HCT116 (cell line): ENCODE data around the gene EEF1G. TPM values are rescaled to one million over a fixed set of nuclear protein-coding genes. Genes with fewer than 3 reads are reported as not detected.

ENCODE experiments used
- ATAC-seq: fragments of 200-7000 bp; cut with Tn5 transposase; 2 replicates; pipeline ENCODE4 v1.9.1; 2020; ENCODE audit warnings: mild to moderate bottlenecking, moderate library complexity
- BruUV-seq: library from RNA; stranded (reverse); fragments of 400-500 nt; replicated peaks from 2 replicates; lab custom pipeline; 2021; lab: Mats Ljungman, UMichigan
- CTCF ChIA-PET: fragments of 300-600 bp; sonication (Branson Sonifier 250); formaldehyde crosslinking; loops from one replicate; lab custom pipeline; 2021; ENCODE audit warnings: antibody characterized with exemption; lab: Charles Lee
- POLR2A ChIA-PET: fragments of 300-600, 350-600 bp; sonication (Branson Sonifier 250); formaldehyde crosslinking; loops from one replicate; lab custom pipeline; 2021; ENCODE audit warnings: antibody characterized with exemption; lab: Charles Lee
- RAD21 ChIA-PET, 2 experiments: fragments of 300-600 bp; sonication (Branson Sonifier 250); formaldehyde crosslinking; loops; one replicate each; lab custom pipeline; 2023; ENCODE audit warnings: low total read pairs in 2 of 2; ENCODE audit not compliant: uncharacterized antibody in 2 of 2, unreplicated experiment in 2 of 2, low non-redundant PET in 1 of 2; lab: Charles Lee
- DNase-seq: peaks from one replicate; pipeline ENCODE4 v3.0.0-alpha.2; 2010; ENCODE audit warnings: low read depth, low spot score
- H2AFZ ChIP-seq: fragments of 200-600 bp; shearing (Covaris generic), sonication (generic); 2 replicates; pipeline ENCODE4 v1.6.1; 2017; ENCODE audit warnings: low read depth, mixed run types, mixed read lengths, antibody characterized with exemption, low read length; ENCODE audit not compliant: poor library complexity, severe bottlenecking
- H3K27ac ChIP-seq: 2 replicates; pipeline ENCODE4 v1.5.1; 2012; ENCODE audit warnings: low read depth, low read length
- H3K27me3 ChIP-seq: fragments of 200-600 bp; sonication (generic); 2 replicates; pipeline ENCODE4 v1.6.1; 2016; ENCODE audit warnings: mixed run types, low read length, mixed read lengths; ENCODE audit not compliant: insufficient read depth
- H3K36me3 ChIP-seq, 2 experiments: fragments of 200-500 bp in 1 of 2; fragments of 200-600 bp in 1 of 2; sonication (Bioruptor generic) in 1 of 2; sonication (generic) in 1 of 2; 2 replicates each; pipeline versions ENCODE4 v1.5.1 to v1.6.1; 2014 to 2016; ENCODE audit warnings: low read length in 2 of 2, inconsistent platforms in 1 of 2, mixed read lengths in 1 of 2, mixed run types in 1 of 2; ENCODE audit not compliant: insufficient read depth in 2 of 2, control insufficient read depth in 1 of 2
- H3K4me1 ChIP-seq, 2 experiments: fragments of 200-600 bp in 1 of 2; sonication (generic) in 1 of 2; 2 replicates each; pipeline versions ENCODE4 v1.5.1 to v1.6.1; 2012 to 2017; ENCODE audit warnings: low read length in 2 of 2, inconsistent platforms in 1 of 2, mild to moderate bottlenecking in 1 of 2, mixed read lengths in 1 of 2, mixed run types in 1 of 2, moderate library complexity in 1 of 2; ENCODE audit not compliant: insufficient read depth in 2 of 2, control insufficient read depth in 1 of 2
- H3K4me2 ChIP-seq: fragments of 200-600 bp; sonication (generic); 2 replicates; pipeline ENCODE4 v1.6.1; 2017; ENCODE audit warnings: mixed run types, low read length, mixed read lengths
- H3K4me3 ChIP-seq, 2 experiments: fragments of 200-600 bp in 1 of 2; sonication (generic) in 1 of 2; replicated peaks in 1 of 2; 2 replicates each; pipeline ENCODE4 v1.5.1; 2011 to 2016; ENCODE audit warnings: low read length in 2 of 2, control low read depth in 1 of 2, low read depth in 1 of 2, mild to moderate bottlenecking in 1 of 2, mixed read lengths in 1 of 2, mixed run types in 1 of 2
- H3K79me2 ChIP-seq: fragments of 200-600 bp; sonication (generic); 2 replicates; pipeline ENCODE4 v1.6.1; 2017; ENCODE audit warnings: mild to moderate bottlenecking, mixed run types, low read length, moderate library complexity, mixed read lengths; ENCODE audit not compliant: insufficient read depth
- H3K9ac ChIP-seq: fragments of 200-600 bp; sonication (generic); 2 replicates; pipeline ENCODE4 v1.6.1; 2016; ENCODE audit warnings: low read length, mixed read lengths
- H3K9me2 ChIP-seq: fragments of 200-600 bp; sonication (generic), shearing (Covaris generic); 2 replicates; pipeline ENCODE4 v1.6.1; 2017; ENCODE audit warnings: mixed run types, mild to moderate bottlenecking, moderate library complexity; ENCODE audit not compliant: insufficient read depth
- H3K9me3 ChIP-seq, 2 experiments: fragments of 200-500 bp in 1 of 2; fragments of 200-600 bp in 1 of 2; sonication (Bioruptor generic) in 1 of 2; sonication (generic) in 1 of 2; 2 replicates each; pipeline ENCODE4 v1.6.1; 2014 to 2017; ENCODE audit warnings: low read length in 2 of 2, mixed read lengths in 2 of 2, inconsistent platforms in 1 of 2, low read depth in 1 of 2, mild to moderate bottlenecking in 1 of 2, mixed run types in 1 of 2, moderate library complexity in 1 of 2; ENCODE audit not compliant: control insufficient read depth in 1 of 2, insufficient read depth in 1 of 2
- H4K20me1 ChIP-seq: fragments of 200-600 bp; sonication (generic), shearing (Covaris generic); 2 replicates; pipeline ENCODE4 v1.6.1; 2017; ENCODE audit warnings: mixed run types, mild to moderate bottlenecking, moderate library complexity; ENCODE audit not compliant: insufficient read depth
- ATF3 ChIP-seq: IDR thresholded peaks from 2 replicates; pipeline ENCODE4 v1.6.1; 2012
- CBX3 ChIP-seq: IDR thresholded peaks from 2 replicates; pipeline ENCODE4 v1.6.1; 2012; ENCODE audit warnings: low read depth
- ELF1 ChIP-seq: IDR thresholded peaks from 2 replicates; pipeline ENCODE4 v1.6.1; 2012; ENCODE audit warnings: low read depth, borderline replicate concordance
- EZH2phosphoT487 ChIP-seq: fragments of 200-600 bp; IDR thresholded peaks from 2 replicates; pipeline ENCODE4 v1.6.1; 2018; ENCODE audit warnings: antibody characterized with exemption, borderline replicate concordance
- FOSL1 ChIP-seq: IDR thresholded peaks from 2 replicates; pipeline ENCODE4 v1.6.1; 2012; ENCODE audit warnings: low read depth
- JUND ChIP-seq: IDR thresholded peaks from 2 replicates; pipeline ENCODE4 v1.6.1; 2012
- POLR2AphosphoS5 ChIP-seq: IDR thresholded peaks from 2 replicates; pipeline ENCODE4 v1.6.1; 2011; ENCODE audit warnings: mild to moderate bottlenecking, low read depth, low read length, moderate library complexity
- SP1 ChIP-seq: IDR thresholded peaks from 2 replicates; pipeline ENCODE4 v1.6.1; 2012; ENCODE audit warnings: low read depth
- TCF7L2 ChIP-seq: IDR thresholded peaks from 2 replicates; pipeline ENCODE4 v1.7.0; 2011; ENCODE audit warnings: borderline replicate concordance, inconsistent platforms; ENCODE audit not compliant: insufficient read depth, insufficient read length; ENCODE audit errors: extremely low read depth
- YY1 ChIP-seq: IDR thresholded peaks from 2 replicates; pipeline ENCODE4 v1.6.1; 2011; ENCODE audit warnings: low read length, low read depth, moderate library complexity, mild to moderate bottlenecking; ENCODE audit not compliant: insufficient replicate concordance; ENCODE audit errors: extremely low read depth
- ZBTB33 ChIP-seq: IDR thresholded peaks from 2 replicates; pipeline ENCODE4 v1.6.1; 2011; ENCODE audit warnings: mild to moderate bottlenecking, low read length, moderate library complexity; ENCODE audit not compliant: insufficient replicate concordance; ENCODE audit errors: extremely low read depth
- ZFX ChIP-seq: fragments of 450-650 bp; IDR thresholded peaks from 2 replicates; pipeline ENCODE4 v1.6.1; 2017
- ZNF274 ChIP-seq: fragments of 200-500 bp; sonication (Bioruptor generic); IDR thresholded peaks from 2 replicates; pipeline ENCODE4 v1.6.1; 2014; ENCODE audit warnings: mild to moderate bottlenecking, low read depth, low read length, inconsistent platforms
- intact Hi-C: fragments of 100-400 bp; cut with micrococcal nuclease; formaldehyde crosslinking; loops from 2 replicates; pipeline ENCODE4 v1.10.0; 2022
- total RNA-seq: library from RNA; stranded (reverse); gene quantifications from one replicate; pipeline ENCODE4 v1.2.1, GENCODE V29; 2021; ENCODE audit not compliant: unreplicated experiment
- TF ChIP-seq, protein P1 (sequence below), 3 experiments: fragments of 200-600 bp in 1 of 3; sonication (generic) in 1 of 3; IDR thresholded peaks in 2 of 3; conservative IDR thresholded peaks in 1 of 3; 2 replicates each; pipeline ENCODE4 v1.5.1; 2012 to 2017; ENCODE audit warnings: low read depth in 2 of 3, low read length in 2 of 3, antibody characterized with exemption in 1 of 3, borderline replicate concordance in 1 of 3, control low read depth in 1 of 3, mild to moderate bottlenecking in 1 of 3, mixed read lengths in 1 of 3, mixed run types in 1 of 3, moderate library complexity in 1 of 3; ENCODE audit not compliant: insufficient read depth in 1 of 3

The EEF1G gene
- total RNA-seq, 1 experiment from 2014 or later, result 1,901 TPM

DNA sequence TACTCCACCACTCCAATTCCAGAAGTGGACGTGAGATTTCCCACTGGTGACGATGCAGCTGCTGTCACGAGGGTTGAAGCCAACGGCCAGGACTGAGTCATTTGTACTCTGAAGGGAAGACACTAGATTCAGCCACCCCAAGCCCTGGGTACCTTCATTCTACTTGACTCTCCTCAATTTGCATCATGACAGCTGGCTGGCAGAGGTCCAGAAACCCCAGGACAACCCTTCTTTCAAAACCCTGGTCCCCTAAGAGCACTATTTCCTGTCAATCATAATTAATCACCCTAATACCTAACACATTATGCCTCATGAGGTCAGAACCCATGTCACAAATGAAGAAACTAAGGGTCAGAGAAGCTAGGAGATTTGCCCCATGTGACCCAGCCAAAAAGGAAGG is 34.0 kb upstream of the EEF1G start:
- Histone ChIP-seq H2AFZ (no peak overlapping the region), H3K27ac (no peak overlapping the region), H3K4me3 (no peak overlapping the region), H3K27me3 (no peaks in the 10 kb centered on the region), H3K4me2 (no peak overlapping the region), H3K4me1 (peaks cover 6 to 26% of the 10 kb centered on the region in 2 experiments), H3K79me2 (peaks cover 13% of the 10 kb centered on the region), H3K9me2 (no peaks in the 10 kb centered on the region), H4K20me1 (no peaks in the 10 kb centered on the region), H3K36me3 (peaks cover 0 to 8% of the 10 kb centered on the region in 2 experiments; a peak in 2 of 4 replicates), H3K9me3 (no peaks in the 10 kb centered on the region), H3K9ac (no peak overlapping the region)
- TF ChIP-seq FOSL1, result no peak
- no peak for TF ChIP-seq EZH2phosphoT487
- no peak for TF ChIP-seq ZFX
- TF ChIP-seq ZNF274, result no peak
- TF ChIP-seq, protein P1, sequence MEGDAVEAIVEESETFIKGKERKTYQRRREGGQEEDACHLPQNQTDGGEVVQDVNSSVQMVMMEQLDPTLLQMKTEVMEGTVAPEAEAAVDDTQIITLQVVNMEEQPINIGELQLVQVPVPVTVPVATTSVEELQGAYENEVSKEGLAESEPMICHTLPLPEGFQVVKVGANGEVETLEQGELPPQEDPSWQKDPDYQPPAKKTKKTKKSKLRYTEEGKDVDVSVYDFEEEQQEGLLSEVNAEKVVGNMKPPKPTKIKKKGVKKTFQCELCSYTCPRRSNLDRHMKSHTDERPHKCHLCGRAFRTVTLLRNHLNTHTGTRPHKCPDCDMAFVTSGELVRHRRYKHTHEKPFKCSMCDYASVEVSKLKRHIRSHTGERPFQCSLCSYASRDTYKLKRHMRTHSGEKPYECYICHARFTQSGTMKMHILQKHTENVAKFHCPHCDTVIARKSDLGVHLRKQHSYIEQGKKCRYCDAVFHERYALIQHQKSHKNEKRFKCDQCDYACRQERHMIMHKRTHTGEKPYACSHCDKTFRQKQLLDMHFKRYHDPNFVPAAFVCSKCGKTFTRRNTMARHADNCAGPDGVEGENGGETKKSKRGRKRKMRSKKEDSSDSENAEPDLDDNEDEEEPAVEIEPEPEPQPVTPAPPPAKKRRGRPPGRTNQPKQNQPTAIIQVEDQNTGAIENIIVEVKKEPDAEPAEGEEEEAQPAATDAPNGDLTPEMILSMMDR (IDR thresholded peaks at IDR 0.05 in 2 of 3, conservative IDR thresholded peaks at IDR 0.05 in 1 of 3; ENCODE audit: borderline replicate concordance in 1 of 3, insufficient read depth in 1 of 3, low read depth in 2 of 3, low read length in 2 of 3), result no peak
- TF ChIP-seq CBX3, result no peak
- no peak for TF ChIP-seq ELF1
- intact Hi-C loops, result no loop called here
- DNase-seq (no peak), ATAC-seq (no peak)
- RAD21 ChIA-PET, result no interaction called here
- no TSS peak for BruUV-seq
- POLR2A ChIA-PET, result interaction anchor here (0.8 to 0.9 kb wide), 2 partner anchors 16 to 64 kb away, joined by 3 read pairs; partner anchors contain the start of gene LBHD1
- CTCF ChIA-PET, result no interaction called here

DNA sequence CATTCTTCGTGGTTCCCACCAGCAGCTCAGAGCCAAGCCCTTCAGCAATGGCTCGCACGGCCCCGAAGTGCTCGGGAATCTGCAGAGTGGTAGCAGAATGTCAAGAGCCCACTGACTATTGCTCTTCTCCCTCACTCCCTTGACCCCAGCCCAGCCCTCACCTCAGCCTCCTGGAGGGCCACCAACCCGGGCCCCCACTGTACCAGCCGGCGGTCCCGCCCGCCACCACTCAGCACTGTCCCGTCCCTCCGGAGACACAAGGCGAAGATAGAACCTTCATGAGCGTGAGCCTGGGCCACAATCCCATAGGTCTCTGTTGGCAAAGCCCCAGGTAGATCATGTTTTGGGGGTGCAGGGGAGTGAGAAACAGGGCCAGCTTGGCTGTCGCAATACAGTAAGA is 32.2 kb upstream of the EEF1G start:
- ChIA-PET RAD21 (no interaction called here), POLR2A (interaction anchor here (1.5 kb wide), 1 partner anchor 59 kb away, joined by 4 read pairs; the partner anchor contains the start of genes C11orf98 and CSKMT), CTCF (no interaction called here)
- no peaks in the 10 kb centered on the region for H4K20me1 ChIP-seq
- no TSS peak for BruUV-seq
- H3K4me1 ChIP-seq, result peaks cover 1 to 25% of the 10 kb centered on the region in 2 experiments
- no peak overlapping the region for H3K4me2 ChIP-seq
- peaks cover 8% of the 10 kb centered on the region for H3K79me2 ChIP-seq
- H3K9me3 ChIP-seq, result no peaks in the 10 kb centered on the region
- intact Hi-C loops, result no loop called here
- no peak overlapping the region for H3K9ac ChIP-seq
- H3K9me2 ChIP-seq, result no peaks in the 10 kb centered on the region
- no peak for ATAC-seq
- no peak for DNase-seq
- no peak overlapping the region for H3K27ac ChIP-seq
- TF ChIP-seq ZNF274 (no peak), ZBTB33 (no peak), YY1 (no peak), ATF3 (no peak), SP1 (no peak), POLR2AphosphoS5 (no peak), TCF7L2 (no peak), FOSL1 (no peak), ELF1 (no peak), JUND (no peak)
- H2AFZ ChIP-seq, result no peak overlapping the region
- H3K4me3 ChIP-seq, result no peak overlapping the region
- peaks cover 0 to 8% of the 10 kb centered on the region in 2 experiments; a peak in 2 of 4 replicates for H3K36me3 ChIP-seq
- H3K27me3 ChIP-seq, result no peaks in the 10 kb centered on the region
